K562 (cell line): ENCODE results near the gene MAGI1. TPM values are rescaled to one million over a fixed set of nuclear protein-coding genes. Genes with fewer than 3 reads are reported as not detected.

ENCODE experiments used
- ATAC-seq: fragments of 200-7000 bp; cut with Tn5 transposase; 3 replicates; pipeline ENCODE4 v1.9.1; 2020; ENCODE audit warnings: moderate library complexity
- BruUV-seq: library from RNA; stranded (reverse); fragments of 400-500 nt; replicated peaks from 2 replicates; lab custom pipeline; 2021; lab: Mats Ljungman, UMichigan
- CTCF ChIA-PET: fragments of 300-600 bp; formaldehyde crosslinking; extraction: SDS; loops from one replicate; lab custom pipeline; 2021; ENCODE audit warnings: low intra/inter-chr PET ratio; lab: Yijun Ruan, JAX
- POLR2A ChIA-PET: fragments of 300-600, 350-650 bp; sonication (Branson Sonifier 250); formaldehyde crosslinking; extraction: SDS; loops from one replicate; lab custom pipeline; 2021; ENCODE audit warnings: antibody characterized with exemption, inconsistent platforms; lab: Yijun Ruan, JAX
- DNase-seq, 4 experiments: peaks; one replicate each; pipeline versions ENCODE4 v3.0.0 to v3.0.0-alpha.2; 2011 to 2018; ENCODE audit warnings: low spot score in 3 of 4, mixed read lengths in 3 of 4; ENCODE audit errors: extremely low read depth in 1 of 4
- FAIRE-seq: peaks from 2 replicates; lab custom pipeline; 2011; peaks lifted over from hg19 to GRCh38; lab: Jason Lieb, UNC
- H2AFZ ChIP-seq: 2 replicates; pipeline ENCODE4 v1.6.0; 2011; ENCODE audit warnings: low read depth, low read length, control low read depth, inconsistent platforms
- H3K27ac ChIP-seq: fragments of 200-600 bp; 3 replicates; pipeline ENCODE4 v1.8.0; 2011; ENCODE audit warnings: low read depth, mild to moderate bottlenecking, control low read depth, inconsistent platforms, low read length, moderate library complexity, mixed read lengths; ENCODE audit errors: extremely low read depth
- H3K27me3 ChIP-seq, 2 experiments: fragments of 300-600 bp in 1 of 2; 2 replicates in 1 of 2; 3 replicates in 1 of 2; pipeline versions ENCODE4 v1.6.0 to v1.8.0; 2011; ENCODE audit warnings: inconsistent platforms in 2 of 2, low read length in 2 of 2, mild to moderate bottlenecking in 1 of 2, mixed read lengths in 1 of 2, moderate library complexity in 1 of 2; ENCODE audit not compliant: control insufficient read depth in 2 of 2, insufficient read depth in 2 of 2
- H3K36me3 ChIP-seq: fragments of 300-600 bp; 3 replicates; pipeline ENCODE4 v1.8.0; 2011; ENCODE audit warnings: mild to moderate bottlenecking, low read length, inconsistent platforms; ENCODE audit not compliant: control insufficient read depth, insufficient read depth
- H3K4me1 ChIP-seq, 2 experiments: fragments of 200-600 bp in 1 of 2; replicated peaks in 1 of 2; 2 replicates in 1 of 2; 3 replicates in 1 of 2; pipeline versions ENCODE4 v1.5.1 to v1.8.0; 2011; ENCODE audit warnings: inconsistent platforms in 2 of 2, low read length in 2 of 2, mild to moderate bottlenecking in 1 of 2, mixed read lengths in 1 of 2, moderate library complexity in 1 of 2; ENCODE audit not compliant: control insufficient read depth in 2 of 2, insufficient read depth in 2 of 2
- H3K4me2 ChIP-seq: 2 replicates; pipeline ENCODE4 v1.6.1; 2011; ENCODE audit warnings: low read length, control low read depth, inconsistent platforms, mixed read lengths; ENCODE audit not compliant: insufficient read depth
- H3K4me3 ChIP-seq: fragments of 200-600 bp; sonication (generic), shearing (Covaris generic); 2 replicates; pipeline ENCODE4 v1.5.1; 2016; ENCODE audit warnings: control low read depth, inconsistent platforms
- H3K79me2 ChIP-seq: fragments of 200-600 bp; 3 replicates; pipeline ENCODE4 v1.8.0; 2011; ENCODE audit warnings: low read length, inconsistent platforms; ENCODE audit not compliant: control insufficient read depth, insufficient read depth
- H3K9ac ChIP-seq, 2 experiments: 2 replicates each; pipeline versions ENCODE4 v1.6.0 to v1.6.1; 2011; ENCODE audit warnings: low read depth in 2 of 2, low read length in 2 of 2, control low read depth in 1 of 2, inconsistent platforms in 1 of 2, mild to moderate bottlenecking in 1 of 2, mixed read lengths in 1 of 2; ENCODE audit not compliant: insufficient read depth in 1 of 2
- H3K9me1 ChIP-seq: one replicate; pipeline ENCODE4 v1.6.0; 2011; ENCODE audit warnings: inconsistent platforms, mild to moderate bottlenecking, low read length, moderate library complexity; ENCODE audit not compliant: control insufficient read depth, insufficient read depth
- H3K9me3 ChIP-seq: replicated peaks from 2 replicates; pipeline ENCODE4 v1.5.1; 2011; ENCODE audit warnings: low read depth, low read length, inconsistent platforms; ENCODE audit not compliant: control insufficient read depth, insufficient read depth
- H4K20me1 ChIP-seq: replicated peaks from 2 replicates; pipeline ENCODE4 v1.6.1; 2011; ENCODE audit warnings: low read length, inconsistent platforms, mixed read lengths; ENCODE audit not compliant: control insufficient read depth, insufficient read depth
- HMGXB4 ChIP-seq: sonication (generic); formaldehyde crosslinking; IDR thresholded peaks from 2 replicates; pipeline ENCODE4 v1.8.1; 2023; ENCODE audit warnings: mild to moderate bottlenecking, missing genetic modification reagents
- MGA ChIP-seq: fragments of 450-650 bp; IDR thresholded peaks from 2 replicates; pipeline ENCODE4 v1.6.1; 2016; ENCODE audit warnings: mild to moderate bottlenecking, moderate library complexity
- SIX5 ChIP-seq, 2 experiments: IDR thresholded peaks; 2 replicates each; pipeline ENCODE4 v1.6.1; 2011; ENCODE audit warnings: low read length in 2 of 2, borderline replicate concordance in 1 of 2, low read depth in 1 of 2, mild to moderate bottlenecking in 1 of 2, moderate library complexity in 1 of 2; ENCODE audit not compliant: insufficient read depth in 1 of 2
- SMAD3 ChIP-seq: fragments of 450-650 bp; formaldehyde crosslinking; conservative IDR thresholded peaks from 2 replicates; pipeline ENCODE4 v1.4.0; 2020; ENCODE audit warnings: mild to moderate bottlenecking
- THRAP3 ChIP-seq: fragments of 450-650 bp; IDR thresholded peaks from 2 replicates; pipeline ENCODE4 v1.6.1; 2016; ENCODE audit warnings: mild to moderate bottlenecking, inconsistent platforms, borderline replicate concordance
- YY1 ChIP-seq, 3 experiments: IDR thresholded peaks; 2 replicates each; pipeline ENCODE4 v1.6.1; 2011; ENCODE audit warnings: low read length in 2 of 3, mild to moderate bottlenecking in 2 of 3, moderate library complexity in 2 of 3, borderline replicate concordance in 1 of 3, control low read depth in 1 of 3, low read depth in 1 of 3; ENCODE audit not compliant: insufficient read depth in 3 of 3, insufficient replicate concordance in 2 of 3, control insufficient read depth in 1 of 3, insufficient read length in 1 of 3; ENCODE audit errors: extremely low read depth in 1 of 3
- ZNF282 ChIP-seq: sonication (generic); formaldehyde crosslinking; IDR thresholded peaks from 2 replicates; pipeline ENCODE4 v1.8.1; 2023; ENCODE audit warnings: missing genetic modification reagents
- ZNF431 ChIP-seq: sonication (generic); formaldehyde crosslinking; IDR thresholded peaks from 2 replicates; pipeline ENCODE4 v1.8.0; 2022; ENCODE audit warnings: mild to moderate bottlenecking, missing genetic modification reagents
- WGBS: fragments of 100-300 bp; shearing (Covaris generic); methylation state at CpG from one replicate; pipeline ENCODE4 v1.1.6; 2016; ENCODE audit warnings: low coverage, mixed read lengths; ENCODE audit not compliant: insufficient coverage; ENCODE audit errors: missing lambda C conversion rate; 5-methylcytosine and 5-hydroxymethylcytosine counted together
- in situ Hi-C: fragments of 300-500 bp; cut with MboI; formaldehyde crosslinking; loops from 4 replicates; pipeline ENCODE4 v1.15.0; 2018; ENCODE audit warnings: inconsistent platforms, mixed read lengths
- intact Hi-C: fragments of 100-400 bp; cut with micrococcal nuclease; formaldehyde crosslinking; loops from 2 replicates; pipeline ENCODE4 v1.14.2; 2022
- polyA plus RNA-seq, 8 experiments: library from polyadenylated mRNA; depleted of rRNA in 4 of 8; stranded (reverse) in 5 of 8; unstranded in 3 of 8; fragments of >200 nt; fragmentation: Nextera tagmentation in 2 of 8; fragmentation: Illumina TruSeq in 1 of 8; extraction: Ambion mirVana in 2 of 8; extraction: Trizol in 1 of 8; gene quantifications; 2 replicates each; pipeline versions ENCODE4 v1.2.1 to v1.2.3, GENCODE V29; 2011 to 2014; ENCODE audit warnings: inconsistent platforms in 1 of 8, missing spikeins in 1 of 8
- total RNA-seq, 7 experiments: library from RNA; depleted of rRNA in 6 of 7; stranded (reverse); fragments of >200 nt in 6 of 7; fragmentation: Illumina TruSeq in 2 of 7; extraction: Trizol in 2 of 7; gene quantifications; 2 replicates each; pipeline versions ENCODE4 v1.2.1 to v1.2.3, GENCODE V29; 2011 to 2021; ENCODE audit warnings: low replicate concordance in 1 of 7

MAGI1 gene
- total and polyA plus RNA-seq, 9 of the 15 experiments (the other 6 are each of a cell fraction or from before 2014, with no cell fraction given) = 7.8 to 59.4 (median 43.2) TPM

GRCh38 chr3:65712140-65712539, 326.6 kb downstream of the MAGI1 start:
- no peak overlapping the region for H3K4me3 ChIP-seq
- POLR2A ChIA-PET = no interaction called here
- DNase-seq (no peak), FAIRE-seq (no peak), ATAC-seq (no peak)
- H3K79me2 ChIP-seq = no peaks in the 10 kb centered on the region
- H3K9me3 ChIP-seq = no peaks in the 10 kb centered on the region
- H3K36me3 ChIP-seq = no peaks in the 10 kb centered on the region
- no peak overlapping the region for H2AFZ ChIP-seq
- H3K27me3 ChIP-seq = no peaks in the 10 kb centered on the region
- WGBS = 29% methylated on average over 3 of the region's 5 CpGs
- TF ChIP-seq MGA (no peak), SIX5 (IDR thresholded peaks at IDR 0.05; ENCODE audit: borderline replicate concordance in 1 of 2, insufficient read depth in 1 of 2, low read depth in 1 of 2, low read length in 2 of 2) (no peak), SMAD3 (CRISPR knock-in tag) (no peak), HMGXB4 (CRISPR knock-in tag) (no peak), YY1 (IDR thresholded peaks at IDR 0.05; ENCODE audit: borderline replicate concordance in 1 of 3, control insufficient read depth in 1 of 3, extremely low read depth in 1 of 3, insufficient read depth in 3 of 3, insufficient read length in 1 of 3, insufficient replicate concordance in 2 of 3, low read depth in 1 of 3, low read length in 2 of 3) (no peak), ZNF282 (CRISPR knock-in tag) (no peak), THRAP3 (no peak), ZNF431 (no peak)
- H3K27ac ChIP-seq = no peak overlapping the region
- CTCF ChIA-PET = no interaction called here
- H4K20me1 ChIP-seq = no peaks in the 10 kb centered on the region
- no peak overlapping the region for H3K4me2 ChIP-seq
- no peaks in the 10 kb centered on the region for H3K9me1 ChIP-seq
- no peak overlapping the region for H3K9ac ChIP-seq
- intact Hi-C loops (no loop called here), in situ Hi-C loops (no loop called here)
- no peaks in the 10 kb centered on the region for H3K4me1 ChIP-seq
- BruUV-seq = no TSS peak
